CD4-positive, alpha-beta T cell (primary cell): ENCODE data around the gene SLC38A4. TPM values are rescaled to one million over a fixed set of nuclear protein-coding genes. Genes with fewer than 3 reads are reported as not detected.

Experiments used
- ATAC-seq: fragments of 200-7000 bp; cut with Tn5 transposase; one replicate; pipeline ENCODE4 v1.10.0; 2022; ENCODE audit warnings: mild to moderate bottlenecking; ENCODE audit not compliant: poor library complexity
- CTCF ChIA-PET: fragments of 350-600 bp; sonication (Branson Sonifier 250); formaldehyde crosslinking; loops from one replicate; lab custom pipeline; 2021; ENCODE audit warnings: antibody characterized with exemption, inconsistent platforms; lab: Charles Lee
- POLR2A ChIA-PET: fragments of 350-600 bp; sonication (Branson Sonifier 250); formaldehyde crosslinking; loops from one replicate; lab custom pipeline; 2021; ENCODE audit warnings: antibody characterized with exemption, inconsistent platforms; lab: Charles Lee
- DNase-seq, 14 experiments: peaks; one replicate each; pipeline ENCODE4 v3.0.0-alpha.2; 2013 to 2020; ENCODE audit warnings: mixed read lengths in 2 of 14
- H3K27ac ChIP-seq, 2 donors: one replicate each; pipeline versions ENCODE4 v1.5.1 to v1.7.0; 2013; ENCODE audit warnings: low read length in 2 of 2, low read depth in 1 of 2, mild to moderate bottlenecking in 1 of 2
- H3K27me3 ChIP-seq, 2 experiments: 1 replicate in 1 of 2; 2 replicates in 1 of 2; pipeline versions ENCODE4 v1.6.1 to v1.7.0; 2013; ENCODE audit warnings: low read length in 2 of 2, control low read depth in 1 of 2, mild to moderate bottlenecking in 1 of 2, moderate library complexity in 1 of 2; ENCODE audit not compliant: insufficient read depth in 2 of 2, control insufficient read depth in 1 of 2
- H3K36me3 ChIP-seq: one replicate; pipeline ENCODE4 v1.6.1; 2013; ENCODE audit warnings: low read length, control low read depth; ENCODE audit not compliant: insufficient read depth
- H3K4me1 ChIP-seq: one replicate; pipeline ENCODE4 v1.6.1; 2013; ENCODE audit warnings: low read length, control low read depth; ENCODE audit not compliant: insufficient read depth
- H3K4me3 ChIP-seq: one replicate; pipeline ENCODE4 v1.5.1; 2013; ENCODE audit warnings: mild to moderate bottlenecking, low read length, moderate library complexity
- H3K9me3 ChIP-seq, 2 experiments: 1 replicate in 1 of 2; 2 replicates in 1 of 2; pipeline versions ENCODE4 v1.6.1 to v1.7.0; 2013; ENCODE audit warnings: low read length in 2 of 2, mild to moderate bottlenecking in 2 of 2, control low read depth in 1 of 2, moderate library complexity in 1 of 2; ENCODE audit not compliant: control insufficient read depth in 1 of 2, insufficient read depth in 1 of 2
- H3K27ac Mint-ChIP-seq: one replicate; pipeline ENCODE4 v1.8.0; 2020; ENCODE audit warnings: mixed read lengths
- H3K27me3 Mint-ChIP-seq: one replicate; pipeline ENCODE4 v1.8.0; 2021; ENCODE audit warnings: mixed read lengths
- H3K36me3 Mint-ChIP-seq: one replicate; pipeline ENCODE4 v1.8.0; 2021; ENCODE audit warnings: low read depth, mixed read lengths
- H3K4me1 Mint-ChIP-seq: one replicate; pipeline ENCODE4 v1.8.0; 2021; ENCODE audit warnings: low read depth, mixed read lengths
- H3K4me3 Mint-ChIP-seq: one replicate; pipeline ENCODE4 v1.8.0; 2020; ENCODE audit warnings: mild to moderate bottlenecking, mixed read lengths
- H3K9me3 Mint-ChIP-seq: one replicate; pipeline ENCODE4 v1.8.0; 2020; ENCODE audit warnings: mixed read lengths
- CTCF ChIP-seq: fragments of 200-600 bp; IDR thresholded peaks from one replicate; pipeline ENCODE4 v1.8.0; 2022; ENCODE audit warnings: antibody characterized with exemption, mild to moderate bottlenecking
- intact Hi-C, 2 experiments: fragments of 100-400 bp; cut with DNase I in 1 of 2; cut with micrococcal nuclease in 1 of 2; formaldehyde crosslinking; loops; one replicate each; pipeline versions ENCODE4 v1.15.1 to v1.9.0; 2023 to 2025; cut with DNase I, micrococcal nuclease
- total RNA-seq, 174 experiments: library from RNA in 2 of 174; stranded (reverse) in 2 of 174; gene quantifications; one replicate each; pipeline ENCODE4 v1.2.3 and lab custom pipeline; 2021 to 2026

Gene SLC38A4
- total RNA-seq, 2 experiments from 2014 or later, result not detected

GRCh38 chr12:46783871-46784270, 41.9 kb downstream of the SLC38A4 start:
- Histone ChIP-seq H3K4me1 (no peaks in the 10 kb centered on the region), H3K27ac (no peak overlapping the region), H3K36me3 (no peaks in the 10 kb centered on the region), H3K4me3 (no peak overlapping the region), H3K27me3 (no peaks in the 10 kb centered on the region), H3K9me3 (no peaks in the 10 kb centered on the region)
- ChIA-PET POLR2A (no interaction called here), CTCF (no interaction called here)
- H3K9me3 Mint-ChIP-seq, result no peaks in the 10 kb centered on the region
- H3K27ac Mint-ChIP-seq, result no peak overlapping the region
- H3K27me3 Mint-ChIP-seq, result peaks cover 6% of the 10 kb centered on the region
- DNase-seq (no peak), ATAC-seq (no peak)
- intact Hi-C loops, result no loop called here
- no peaks in the 10 kb centered on the region for H3K36me3 Mint-ChIP-seq
- TF ChIP-seq CTCF, result no peak
- no peaks in the 10 kb centered on the region for H3K4me1 Mint-ChIP-seq
- H3K4me3 Mint-ChIP-seq, result no peak overlapping the region

GRCh38 chr12:46779879-46780278, 45.9 kb downstream of the SLC38A4 start:
- Mint-ChIP-seq H3K27ac (no peak overlapping the region), H3K36me3 (no peaks in the 10 kb centered on the region), H3K4me3 (no peak overlapping the region), H3K9me3 (no peaks in the 10 kb centered on the region), H3K4me1 (no peaks in the 10 kb centered on the region), H3K27me3 (peaks cover 6% of the 10 kb centered on the region)
- ChIA-PET POLR2A (interaction anchor here (0.6 kb wide), 1 partner anchor 22 kb away, joined by 3 read pairs; no protein-coding TSS in a partner anchor), CTCF (no interaction called here)
- no peaks in the 10 kb centered on the region for H3K27me3 ChIP-seq
- DNase-seq, result no peak
- ATAC-seq, result no peak
- H3K4me1 ChIP-seq, result no peaks in the 10 kb centered on the region
- no peaks in the 10 kb centered on the region for H3K9me3 ChIP-seq
- H3K27ac ChIP-seq, result no peak overlapping the region
- no peaks in the 10 kb centered on the region for H3K36me3 ChIP-seq
- H3K4me3 ChIP-seq, result no peak overlapping the region
- intact Hi-C loops, result no loop called here
- no peak for TF ChIP-seq CTCF

GRCh38 chr12:46779063-46779462, 46.7 kb downstream of the SLC38A4 start:
- ChIA-PET CTCF (no interaction called here), POLR2A (no interaction called here)
- peaks cover 6% of the 10 kb centered on the region for H3K27me3 Mint-ChIP-seq
- Histone ChIP-seq H3K36me3 (no peaks in the 10 kb centered on the region), H3K27me3 (no peaks in the 10 kb centered on the region), H3K9me3 (no peaks in the 10 kb centered on the region), H3K4me3 (no peak overlapping the region), H3K27ac (no peak overlapping the region), H3K4me1 (no peaks in the 10 kb centered on the region)
- ATAC-seq (no peak), DNase-seq (no peak)
- intact Hi-C loops, result no loop called here
- H3K36me3 Mint-ChIP-seq, result no peaks in the 10 kb centered on the region
- no peak for TF ChIP-seq CTCF
- H3K4me1 Mint-ChIP-seq, result no peaks in the 10 kb centered on the region
- no peak overlapping the region for H3K27ac Mint-ChIP-seq
- H3K4me3 Mint-ChIP-seq, result no peak overlapping the region
- no peaks in the 10 kb centered on the region for H3K9me3 Mint-ChIP-seq
